Effector memory CD8-positive, alpha-beta T cell (primary cell): ENCODE data around the gene TOMM20L.

ENCODE experiments used
- ATAC-seq: fragments of 150-1000 bp; cut with Tn5 transposase; replicated peaks from 2 replicates; pipeline ENCODE4 v1.10.0; 2021; ENCODE audit warnings: mild to moderate bottlenecking, moderate library complexity
- DNase-seq, 3 experiments: peaks; one replicate each; pipeline ENCODE4 v3.0.0; 2021
- H3K27ac Mint-ChIP-seq, 2 donors: one replicate each; pipeline ENCODE4 v1.8.0; 2022; ENCODE audit warnings: mild to moderate bottlenecking in 2 of 2, mixed read lengths in 2 of 2, moderate library complexity in 2 of 2
- H3K27me3 Mint-ChIP-seq, 2 donors: one replicate each; pipeline ENCODE4 v1.8.0; 2022; ENCODE audit warnings: mixed read lengths in 2 of 2
- H3K36me3 Mint-ChIP-seq: one replicate; pipeline ENCODE4 v1.8.0; 2022; ENCODE audit warnings: mild to moderate bottlenecking, moderate library complexity, mixed read lengths; ENCODE audit not compliant: insufficient read depth
- H3K4me1 Mint-ChIP-seq, 2 donors: one replicate each; pipeline ENCODE4 v1.8.0; 2022; ENCODE audit warnings: low read depth in 2 of 2, mixed read lengths in 2 of 2
- H3K4me3 Mint-ChIP-seq, 2 donors: one replicate each; pipeline ENCODE4 v1.8.0; 2022; ENCODE audit warnings: mild to moderate bottlenecking in 2 of 2, mixed read lengths in 2 of 2, moderate library complexity in 2 of 2
- H3K9me3 Mint-ChIP-seq, 2 donors: one replicate each; pipeline ENCODE4 v1.8.0; 2022; ENCODE audit warnings: mixed read lengths in 2 of 2

Gene TOMM20L

GRCh38 chr14:58444627-58445026 lies 48.9 kb downstream of the TOMM20L start:
- DNase-seq, result no peak
- peaks cover 56% of the 10 kb centered on the region for H3K36me3 Mint-ChIP-seq
- ATAC-seq, result no peak

GRCh38 chr14:58455593-58456265 lies 60.0 kb downstream of the TOMM20L start:
- no peaks in the 10 kb centered on the region for H3K9me3 Mint-ChIP-seq
- no peak overlapping the region for H3K4me3 Mint-ChIP-seq
- H3K27ac Mint-ChIP-seq, result no peak overlapping the region
- no peaks in the 10 kb centered on the region for H3K27me3 Mint-ChIP-seq
- DNase-seq (no peak), ATAC-seq (no peak)
- peaks cover 2 to 5% of the 10 kb centered on the region in 2 donors for H3K4me1 Mint-ChIP-seq
- peaks cover 77% of the 10 kb centered on the region for H3K36me3 Mint-ChIP-seq

More at GRCh38 chr14:58444627-58445026, 48.9 kb downstream of the TOMM20L start:
- peak overlapping the region in 1 of 2 donors; percentile 71 for H3K27ac Mint-ChIP-seq
- no peaks in the 10 kb centered on the region for H3K27me3 Mint-ChIP-seq
- H3K4me1 Mint-ChIP-seq, result no peaks in the 10 kb centered on the region
- no peak overlapping the region for H3K4me3 Mint-ChIP-seq
- no peaks in the 10 kb centered on the region for H3K9me3 Mint-ChIP-seq
